Stimulated activated CD4-positive, alpha-beta T cell treated with anti-CD3 and anti-CD28 coated beads, Interleukin-12 subunit alpha, Interleukin-12 subunit beta, amount 100 ng/mL, for 24 hours (primary cell): ENCODE results near the gene ISM2.
"Not testable (repeated sequence)": the region's sequence is repeated elsewhere in the genome, so short reads cannot be mapped to it uniquely, and the experiment has no call there.

ENCODE experiments used
- DNase-seq, 2 experiments: peaks; one replicate each; pipeline ENCODE4 v3.0.0-alpha.2; 2020; ENCODE audit warnings: low read depth in 2 of 2

ISM2 gene

DNA sequence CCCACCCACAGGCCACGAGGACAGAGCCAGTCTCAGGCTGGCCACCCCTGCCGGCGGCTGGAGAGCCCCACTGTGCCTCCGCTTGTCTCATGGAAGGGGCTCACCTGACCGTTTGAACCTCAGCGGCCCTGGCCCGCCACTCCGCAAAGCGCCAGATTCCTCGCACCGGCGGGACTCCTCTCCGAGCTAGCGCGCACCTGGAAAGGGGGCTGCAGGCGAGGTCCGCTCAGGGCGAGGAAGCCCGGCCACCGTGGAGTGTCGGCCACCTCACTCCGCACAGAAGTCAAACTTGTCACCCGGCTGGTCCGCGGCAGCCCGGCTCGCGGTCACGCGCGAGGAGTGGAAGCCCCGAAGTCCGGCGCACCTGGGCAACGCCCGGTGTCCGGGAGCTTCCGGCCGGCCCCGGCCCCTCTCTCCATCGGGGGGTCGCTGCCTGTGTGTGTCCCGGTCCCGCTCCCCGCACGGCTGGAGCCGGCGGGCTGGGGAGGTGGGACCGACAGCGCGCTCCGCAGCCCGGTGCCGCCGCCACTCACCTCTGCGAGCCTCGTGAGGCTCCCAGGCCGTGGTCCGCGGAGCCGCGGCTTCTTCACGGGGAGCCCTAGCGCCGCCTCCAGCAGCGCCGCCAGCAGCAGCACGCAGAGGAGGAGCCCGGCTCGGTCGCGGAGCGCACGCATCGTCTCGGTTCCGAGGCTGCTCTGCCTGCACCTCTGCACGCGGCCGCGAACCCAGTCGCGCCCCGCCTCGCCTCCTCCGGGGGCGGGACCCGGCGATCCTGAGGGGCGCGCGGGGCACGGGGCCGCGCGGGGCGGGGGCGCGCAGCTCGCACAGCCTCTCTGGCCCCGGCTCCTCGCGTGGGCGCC is at the start of gene ISM2:
ISM2 (minus strand) TSS at position 697 of the 860 bp plus-strand sequence; CDS start at position 674, 23 bp downstream.
- peak; percentile 15 to 44 for DNase-seq

DNA sequence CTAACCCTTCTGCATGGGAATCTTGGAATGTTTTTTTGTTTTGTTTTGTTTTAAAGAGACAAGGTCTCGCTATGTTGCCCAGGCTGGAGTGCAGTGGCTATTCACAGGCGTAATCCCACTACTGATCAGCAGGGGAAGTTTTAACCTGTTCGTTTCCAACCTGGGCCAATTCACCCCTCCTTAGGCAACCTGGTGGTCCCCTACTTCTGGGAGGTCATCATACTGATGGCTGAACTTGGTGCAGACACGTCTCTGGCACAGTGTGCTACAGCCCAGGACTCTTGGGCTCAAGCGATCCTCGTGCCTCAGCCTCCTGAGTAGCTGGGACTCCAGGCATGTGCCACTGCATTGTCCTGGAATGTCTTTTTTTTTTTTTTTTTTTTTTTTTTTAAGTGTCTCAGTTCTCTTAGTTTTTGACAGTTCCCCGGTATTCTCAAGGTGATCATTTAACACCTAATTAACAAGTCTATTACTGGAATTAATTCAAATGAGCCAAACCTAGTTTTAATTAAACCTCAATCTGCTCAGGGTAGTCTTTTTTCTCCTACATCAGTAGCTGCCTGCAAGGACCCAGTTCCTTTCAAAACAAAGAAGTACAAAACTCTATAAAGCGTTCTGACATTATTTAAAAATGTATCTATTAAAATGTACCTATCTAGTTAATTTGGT is 49.0 kb upstream of the ISM2 start:
- DNase-seq = no peak

DNA sequence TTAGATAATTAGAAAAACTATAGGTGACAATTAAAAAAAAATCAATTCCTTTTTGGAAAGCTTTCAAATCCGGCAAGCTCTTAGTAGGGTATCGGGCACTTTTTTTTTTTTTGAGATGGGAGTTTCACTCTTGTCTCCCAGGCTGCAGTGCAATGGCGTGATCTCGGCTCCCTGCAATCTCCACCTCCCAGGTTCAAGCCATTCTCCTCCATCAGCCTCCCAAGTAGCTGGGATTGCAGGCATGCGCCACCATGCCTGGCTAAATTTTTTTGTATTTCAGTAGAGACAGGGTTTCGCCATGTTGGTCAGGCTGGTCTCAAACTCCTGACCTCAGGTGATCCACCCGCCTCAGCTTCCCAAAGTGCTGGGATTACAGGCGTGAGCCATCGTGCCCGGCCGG is 46.6 kb upstream of the ISM2 start:
- not testable (repeated sequence) for DNase-seq

DNA sequence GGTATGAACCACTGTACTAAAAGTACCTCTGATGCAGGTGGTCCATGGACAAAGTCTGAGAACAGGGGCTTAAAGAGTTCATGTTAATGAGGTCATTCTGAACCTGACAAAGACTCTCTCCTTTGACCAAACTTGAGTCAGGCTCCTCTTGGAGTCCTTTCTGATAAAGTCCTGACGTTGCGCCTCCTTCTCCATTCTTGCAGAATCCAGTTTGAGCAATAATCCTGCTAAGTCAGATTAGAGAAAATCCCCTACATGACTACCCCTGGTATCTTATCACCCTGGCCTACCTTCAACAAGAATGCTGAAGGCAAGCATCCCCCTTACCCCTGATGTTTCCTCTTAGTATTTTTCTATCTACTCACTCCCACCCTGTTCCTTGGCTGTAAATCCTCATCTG is 46.0 kb upstream of the ISM2 start:
- no peak for DNase-seq

DNA sequence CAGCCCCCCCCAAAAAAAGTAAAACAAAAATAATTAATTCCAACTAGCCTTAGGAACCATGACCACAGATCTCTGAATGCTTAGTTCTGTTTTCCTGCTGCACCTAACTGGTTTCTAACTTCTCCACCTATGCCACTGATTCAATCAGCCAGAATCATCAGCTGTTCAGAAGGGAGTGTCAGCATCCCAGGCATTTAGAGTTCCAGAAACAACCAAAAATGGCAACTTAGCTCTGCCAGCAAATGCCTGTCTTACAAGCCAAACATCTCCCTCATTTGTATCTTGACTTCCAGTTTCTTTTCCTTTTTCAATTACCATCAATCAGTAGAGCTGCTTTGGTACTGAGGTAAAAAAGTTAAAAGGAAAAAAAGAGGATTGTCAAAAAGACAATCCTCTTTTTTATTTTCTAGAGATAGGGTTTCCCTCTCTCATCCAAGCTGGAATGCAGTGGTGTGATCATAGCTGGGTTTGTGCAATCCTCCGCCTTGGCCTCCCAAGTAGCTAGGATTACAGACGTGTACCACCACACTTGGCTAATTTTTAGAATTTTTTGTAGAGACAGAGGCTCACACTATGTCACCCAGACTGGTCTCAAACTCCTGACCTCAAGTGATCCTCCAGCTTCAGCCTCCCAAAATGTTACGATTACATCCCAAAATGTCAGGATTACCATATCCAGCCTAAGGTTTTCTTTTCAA is 45.2 kb upstream of the ISM2 start:
- no peak for DNase-seq

DNA sequence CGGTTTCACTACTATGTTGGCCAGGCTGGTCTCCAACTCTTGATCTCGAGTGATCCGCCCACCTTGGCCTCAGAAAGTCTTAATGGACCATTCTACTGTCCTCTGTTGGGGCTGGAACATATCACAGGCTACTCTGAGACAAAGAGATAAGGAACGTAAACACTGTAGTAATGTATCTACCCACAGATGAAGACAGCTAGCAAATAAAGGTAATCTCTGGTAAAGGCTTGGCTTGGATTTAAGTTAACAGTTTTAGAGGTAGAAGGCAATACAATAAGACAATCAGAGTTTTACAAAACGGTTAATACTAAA is 44.6 kb upstream of the ISM2 start:
- no peak for DNase-seq

DNA sequence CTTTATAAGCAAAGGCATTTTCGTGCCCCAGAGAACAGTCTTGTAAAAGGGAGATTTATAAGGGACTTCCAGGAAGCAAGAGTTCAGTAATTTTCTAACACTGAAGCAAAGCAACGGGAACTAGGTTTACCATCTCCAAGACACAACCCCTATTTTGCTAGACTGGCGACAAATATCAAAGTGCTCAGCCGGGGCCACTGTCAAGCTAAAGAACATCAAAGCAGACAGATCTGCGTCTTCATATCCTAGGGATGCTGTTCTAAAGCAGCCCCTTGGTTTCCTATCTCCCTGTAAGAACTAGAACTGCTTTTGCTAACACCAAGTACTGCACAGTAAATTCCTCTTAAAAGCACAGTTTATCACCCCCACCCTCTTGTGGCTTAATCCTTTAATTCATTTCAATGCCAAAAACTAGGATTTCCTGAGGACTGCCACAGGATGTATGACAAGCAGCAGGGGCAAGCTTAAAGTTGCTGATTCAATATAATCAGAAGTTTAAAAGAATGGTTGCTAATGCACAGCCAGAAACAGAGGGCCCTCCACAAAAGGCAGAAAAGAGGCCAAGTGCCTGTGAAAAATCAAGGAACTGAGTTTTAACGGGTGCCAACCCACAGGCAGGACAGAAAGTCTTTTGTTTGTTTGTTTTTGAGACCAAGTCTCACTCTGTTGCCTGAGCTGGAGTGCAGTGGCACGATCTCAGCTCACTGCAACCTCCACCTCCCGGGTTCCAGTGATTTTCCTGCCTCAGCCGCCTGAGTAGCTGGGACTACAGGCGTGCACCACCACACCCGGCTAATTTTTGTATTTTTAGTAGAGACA is 44.0 kb upstream of the ISM2 start:
- no peak for DNase-seq

DNA sequence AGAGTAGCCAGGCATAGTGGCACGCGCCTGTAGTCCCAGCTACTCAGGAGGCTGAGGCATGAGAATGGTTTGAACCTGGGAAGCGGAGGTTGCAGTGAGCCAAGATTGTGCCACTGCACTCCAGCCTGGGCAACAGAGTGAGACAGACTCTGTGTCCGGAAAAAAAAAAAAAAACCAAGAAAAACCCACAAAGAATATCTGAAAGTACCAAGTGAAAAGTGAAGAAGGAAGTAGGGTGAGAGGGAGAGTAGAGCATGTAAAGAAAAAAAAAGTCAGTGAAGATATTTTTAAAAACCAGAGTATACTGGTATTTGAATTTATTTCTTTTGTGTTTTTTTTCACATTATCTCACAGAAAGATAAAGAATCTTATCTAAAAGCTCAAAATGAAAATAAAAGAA is 43.3 kb upstream of the ISM2 start:
- DNase-seq = no peak

DNA sequence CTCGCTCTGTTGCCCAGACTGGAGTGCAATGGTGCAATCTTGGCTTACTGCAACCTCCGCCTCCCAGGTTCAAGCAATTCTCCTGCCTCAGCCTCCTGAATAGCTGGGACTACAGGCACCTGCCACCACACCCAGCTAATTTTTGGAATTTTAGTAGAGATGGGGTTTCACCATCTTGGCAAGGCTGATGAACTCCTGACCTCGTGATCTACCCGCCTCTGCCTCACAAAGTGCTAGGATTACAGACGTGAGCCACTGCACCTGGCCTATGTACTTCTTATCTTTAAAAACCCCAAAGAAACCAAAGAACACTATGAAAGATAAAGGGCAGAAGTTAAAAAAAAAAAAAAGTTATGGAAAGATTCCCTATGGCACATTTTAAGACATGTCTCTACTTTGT is 38.3 kb upstream of the ISM2 start:
- DNase-seq = not testable (repeated sequence)

DNA sequence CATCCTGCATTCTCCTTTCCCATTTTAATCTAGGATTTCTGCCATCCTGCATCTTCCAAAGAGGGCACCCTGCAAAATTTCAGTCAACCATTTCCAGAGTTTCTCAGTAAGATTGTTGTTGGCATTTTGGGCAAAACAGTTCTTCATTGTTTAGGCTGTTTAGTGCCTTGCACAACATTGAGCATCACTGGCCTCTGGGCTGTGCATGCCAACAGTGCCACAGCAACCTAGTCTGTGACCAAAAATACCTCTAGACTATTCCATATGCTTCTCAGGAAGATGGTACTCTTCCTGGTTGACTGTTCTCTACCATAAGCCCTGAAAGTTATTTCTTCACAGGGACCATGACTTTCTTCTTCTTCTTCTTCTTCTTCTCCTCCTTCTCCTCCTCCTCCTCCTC is 32.5 kb upstream of the ISM2 start:
- no peak for DNase-seq

DNA sequence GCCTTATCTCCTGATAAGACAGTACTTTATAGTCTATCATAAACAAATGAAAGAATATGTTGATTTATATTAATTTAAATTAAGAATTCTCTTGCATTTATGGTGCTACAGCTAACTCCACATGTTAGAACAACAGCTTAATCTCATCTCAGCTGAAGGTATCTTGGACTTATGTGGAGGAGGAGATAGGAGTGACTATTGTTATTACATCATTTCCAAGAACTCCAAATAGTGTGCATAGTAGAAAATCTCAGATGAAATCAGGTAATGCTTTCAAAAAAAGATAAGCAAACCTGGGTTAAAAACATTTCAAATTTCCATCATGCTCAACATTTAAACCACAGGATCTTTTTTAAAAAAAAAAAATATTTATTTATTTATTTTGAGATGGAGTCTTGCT is 31.3 kb upstream of the ISM2 start:
- no peak for DNase-seq

DNA sequence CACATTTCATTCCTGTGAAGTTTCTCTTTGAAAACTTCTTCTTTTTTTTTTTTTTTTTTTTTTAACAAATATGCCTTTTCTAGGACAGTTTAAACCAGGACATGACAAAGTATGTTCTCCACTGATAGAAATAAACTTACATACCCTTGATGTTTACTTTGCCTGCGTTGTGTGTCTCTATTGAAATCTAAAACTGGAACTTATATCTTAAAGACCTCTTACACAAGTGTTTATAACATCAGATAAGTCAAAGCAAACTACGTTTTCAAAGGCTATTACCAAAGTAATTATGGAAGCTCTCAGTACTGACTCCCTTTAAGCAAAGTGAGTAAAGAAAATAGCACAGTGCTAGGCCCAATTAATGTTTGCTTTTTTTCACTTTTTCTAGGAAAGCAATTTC is 30.6 kb upstream of the ISM2 start:
- no peak for DNase-seq

DNA sequence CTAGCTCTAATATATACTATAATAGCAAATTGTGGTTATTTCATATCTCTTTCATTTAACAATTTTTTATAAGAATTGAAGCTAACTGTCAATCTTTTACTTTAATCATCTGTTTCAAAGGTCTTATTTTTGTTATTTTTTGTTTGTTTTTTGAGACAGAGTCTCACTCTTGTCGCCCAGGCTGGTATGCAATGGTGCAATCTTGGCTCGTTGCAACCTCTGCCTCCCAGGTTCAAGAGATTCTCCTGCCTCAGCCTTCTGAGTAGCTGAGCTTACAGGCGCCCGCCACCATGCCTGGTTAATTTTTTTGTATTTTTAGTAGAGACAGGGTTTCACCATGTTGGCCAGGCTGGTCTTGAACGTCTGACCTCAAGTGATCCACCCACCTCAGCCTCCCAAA is 30.1 kb upstream of the ISM2 start:
- not testable (repeated sequence) for DNase-seq

DNA sequence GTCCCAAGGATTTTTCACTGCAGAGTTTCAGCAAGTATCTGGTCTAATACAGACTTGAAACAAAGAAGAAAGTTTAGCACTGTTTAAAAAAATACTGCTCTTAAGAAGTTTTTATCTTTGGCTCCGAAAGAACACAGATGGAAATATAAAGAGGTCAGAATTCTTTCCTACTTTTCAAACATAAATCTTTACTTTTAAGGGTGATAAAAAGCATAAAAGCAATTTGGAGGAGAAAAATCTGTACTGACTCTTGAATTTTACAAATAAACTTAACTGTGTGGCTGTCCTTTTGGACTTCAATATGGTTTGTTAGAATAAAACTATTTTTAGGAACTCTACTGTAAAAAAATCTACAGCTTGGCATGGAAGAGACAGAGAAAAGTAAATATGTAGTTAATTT is 27.6 kb upstream of the ISM2 start:
- DNase-seq = no peak

DNA sequence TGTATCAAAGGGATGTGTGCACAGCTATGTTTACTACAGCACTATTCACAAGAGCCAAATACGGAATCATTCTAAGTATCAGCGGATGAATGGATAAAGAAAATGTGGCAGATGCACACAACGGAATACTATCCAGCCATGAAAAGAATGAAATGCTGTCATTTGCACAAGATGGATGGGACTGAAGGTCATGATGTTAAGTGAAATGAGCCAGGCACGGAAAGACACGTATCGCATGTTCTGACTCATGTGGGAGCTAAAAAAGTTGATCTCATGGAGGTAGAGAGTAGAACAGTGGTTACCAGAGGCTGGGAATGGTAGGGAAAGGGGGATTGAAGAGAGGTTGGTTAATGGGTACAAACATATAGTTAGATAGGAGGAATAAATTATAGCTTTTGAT is 25.9 kb upstream of the ISM2 start:
- DNase-seq = no peak

DNA sequence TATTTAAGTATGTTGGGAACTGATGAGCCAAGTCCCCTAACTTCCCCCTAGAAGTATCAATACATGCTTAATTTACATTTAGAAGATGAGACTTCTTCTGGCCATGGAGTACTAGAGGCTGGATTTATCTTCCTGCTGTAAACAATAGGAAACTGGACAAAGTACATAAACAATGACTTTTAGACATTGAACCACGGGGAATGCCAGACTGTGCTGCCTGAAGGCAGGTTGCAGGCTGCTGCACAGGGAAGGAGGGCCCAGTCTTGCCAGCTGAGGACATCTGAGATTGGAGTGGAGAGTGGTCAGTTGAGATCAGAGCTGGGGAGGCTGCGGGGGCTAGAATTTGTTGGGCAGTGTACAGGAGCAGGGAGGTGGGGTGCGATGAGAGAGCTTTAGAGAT is 24.5 kb upstream of the ISM2 start:
- no peak for DNase-seq

DNA sequence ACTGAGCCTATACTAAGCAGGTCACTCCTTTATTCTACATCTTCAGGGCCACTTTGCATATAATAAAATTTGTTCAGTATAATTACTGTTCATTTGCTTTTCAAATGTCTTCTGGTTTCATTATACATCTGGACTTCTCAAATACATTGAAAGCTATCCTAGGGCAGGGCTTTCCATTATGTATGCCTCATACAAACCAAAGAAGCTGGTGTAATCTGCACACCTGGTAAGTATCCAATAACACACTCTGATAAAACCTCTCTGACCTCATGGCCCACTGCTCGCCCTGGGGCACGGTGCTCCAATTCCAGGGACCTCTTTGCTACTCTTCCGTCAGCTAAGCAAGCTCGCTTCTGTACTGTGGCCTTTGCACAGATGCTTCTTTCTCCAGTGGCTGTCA is 21.9 kb upstream of the ISM2 start:
- no peak for DNase-seq

DNA sequence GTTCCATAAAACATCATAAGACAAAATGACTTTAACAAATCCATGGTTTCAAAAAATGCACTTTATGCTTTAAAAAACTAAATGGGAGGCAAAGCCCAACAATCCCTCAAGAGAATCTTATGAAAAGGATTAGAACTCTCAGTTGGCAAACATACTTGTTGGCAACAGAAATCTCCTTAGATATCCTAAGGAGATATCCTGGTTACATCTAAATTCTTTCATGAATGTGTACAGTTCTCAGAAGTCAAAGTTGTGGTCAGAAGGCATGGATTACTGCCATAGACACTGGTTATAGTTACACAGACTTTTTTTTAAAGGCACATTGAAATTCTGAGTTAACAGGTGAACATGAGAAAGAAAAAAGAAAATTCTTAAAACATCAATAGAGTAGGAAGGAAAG is 17.5 kb upstream of the ISM2 start:
- no peak for DNase-seq

DNA sequence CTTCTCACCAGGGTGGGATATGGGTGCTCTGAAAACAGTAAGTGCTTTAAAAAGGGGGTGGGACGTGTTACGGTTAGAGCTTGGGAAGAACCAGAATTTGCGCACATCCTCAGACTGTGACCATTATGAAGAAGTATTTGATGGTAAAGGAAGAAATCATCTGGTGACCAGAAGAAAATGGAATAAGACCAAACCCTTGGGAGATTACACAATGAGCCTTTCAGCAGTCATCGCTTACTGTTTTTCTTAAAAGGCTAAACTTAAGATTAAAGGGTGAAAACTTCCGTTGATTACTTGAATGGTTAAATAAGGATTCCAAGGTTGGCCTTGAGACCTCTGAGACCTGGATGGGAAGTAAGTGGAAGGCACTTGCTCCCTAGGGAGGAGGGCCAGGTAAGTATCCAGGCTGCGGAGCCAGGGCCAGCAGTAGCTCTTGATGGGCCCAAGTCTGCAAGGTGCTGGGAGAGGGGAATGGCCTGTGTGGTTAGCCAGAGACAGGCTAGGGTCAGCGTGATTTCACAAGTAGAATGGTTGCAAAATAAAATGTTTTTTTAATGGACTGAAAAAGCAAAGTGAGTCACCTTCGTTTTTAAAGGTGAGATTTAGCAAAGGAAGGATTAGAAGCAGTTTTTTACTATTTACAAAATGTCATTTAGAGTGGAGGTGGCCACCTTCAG is 13.0 kb upstream of the ISM2 start:
- no peak for DNase-seq

DNA sequence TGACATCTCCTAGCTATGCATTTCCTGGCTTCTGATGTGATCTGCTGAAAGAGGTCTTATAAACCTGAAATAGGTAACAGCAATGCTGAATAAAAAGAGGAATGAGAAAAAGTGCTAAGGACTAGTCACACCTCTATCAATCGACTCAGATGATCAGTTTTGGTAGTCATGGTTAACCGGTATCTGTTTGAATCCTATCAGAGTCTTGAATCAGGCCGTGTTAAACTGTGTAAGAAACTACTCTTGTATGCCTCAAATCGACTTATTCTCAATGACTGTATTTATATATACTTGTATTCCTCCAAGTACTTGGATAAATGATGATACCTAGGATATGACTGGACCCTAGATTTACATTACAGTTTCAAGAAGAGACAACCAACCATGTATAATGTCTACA is 10.8 kb upstream of the ISM2 start:
- no peak for DNase-seq

DNA sequence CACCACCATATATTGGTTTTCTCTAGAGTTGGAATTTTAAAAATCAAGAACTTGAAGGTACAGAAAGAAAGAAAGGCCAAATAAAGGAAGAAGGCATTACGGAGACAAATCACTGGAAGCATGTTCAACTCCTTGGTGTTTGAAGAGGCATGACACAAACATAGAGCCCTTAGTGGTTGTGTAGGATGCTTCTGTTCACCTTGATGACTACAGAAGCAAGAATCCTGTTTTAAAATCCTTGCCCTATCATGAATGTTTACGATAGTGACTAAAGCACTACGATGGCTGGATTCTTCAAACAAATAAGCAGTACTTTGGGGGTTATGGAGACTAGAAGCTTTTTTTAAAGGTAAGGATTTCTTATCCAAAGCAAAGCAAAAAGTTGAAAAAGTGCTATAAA is 10.3 kb upstream of the ISM2 start:
- DNase-seq = no peak

DNA sequence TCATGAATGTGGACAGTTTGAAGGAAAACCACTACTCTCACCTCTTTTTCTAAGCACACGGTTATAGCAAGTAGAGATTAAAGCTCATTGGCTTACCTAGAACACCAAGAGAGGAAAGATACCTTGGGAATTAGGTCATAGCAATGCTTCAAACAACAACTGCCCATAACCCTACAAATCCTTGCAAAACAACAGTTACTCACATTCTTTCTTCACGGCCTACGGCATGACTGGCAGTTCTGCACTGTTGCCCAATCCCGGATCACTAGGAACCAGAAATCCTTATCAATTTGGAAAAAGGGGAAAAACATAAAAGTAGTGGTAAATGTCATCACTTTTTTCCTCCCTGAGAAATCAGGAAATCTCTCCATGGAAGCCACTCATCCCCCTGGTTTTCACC is 9.6 kb upstream of the ISM2 start:
- no peak for DNase-seq
